DOHH2 (cell line): ENCODE results near the gene CYP1A2.

Experiments used
- H3F3A ChIP-seq: fragments of 200-600 bp; sonication (generic), shearing (Covaris generic); 2 replicates; pipeline ENCODE4 v1.6.0; 2016; ENCODE audit warnings: antibody characterized with exemption, mild to moderate bottlenecking; ENCODE audit not compliant: control insufficient read depth, insufficient read depth
- H3K27ac ChIP-seq: fragments of 200-600 bp; sonication (generic); 2 replicates; pipeline ENCODE4 v1.5.1; 2014; ENCODE audit warnings: low read depth, mild to moderate bottlenecking, low read length, moderate library complexity
- H3K27me3 ChIP-seq: fragments of 200-600 bp; sonication (generic); 2 replicates; pipeline ENCODE4 v1.6.1; 2014; ENCODE audit warnings: mild to moderate bottlenecking, low read length, mixed read lengths; ENCODE audit not compliant: control insufficient read depth
- H3K36me3 ChIP-seq: fragments of 200-600 bp; sonication (generic); 2 replicates; pipeline ENCODE4 v1.6.1; 2014; ENCODE audit warnings: mild to moderate bottlenecking, low read length, moderate library complexity, mixed read lengths; ENCODE audit not compliant: control insufficient read depth
- H3K4me1 ChIP-seq: fragments of 200-600 bp; sonication (generic); 2 replicates; pipeline ENCODE4 v1.6.1; 2014; ENCODE audit warnings: mild to moderate bottlenecking, low read length, mixed read lengths; ENCODE audit not compliant: control insufficient read depth
- H3K4me2 ChIP-seq: fragments of 200-600 bp; sonication (generic); 2 replicates; pipeline ENCODE4 v1.6.0; 2014; ENCODE audit warnings: mild to moderate bottlenecking, low read length, moderate library complexity
- H3K4me3 ChIP-seq: fragments of 200-600 bp; sonication (generic); 2 replicates; pipeline ENCODE4 v1.5.1; 2014; ENCODE audit warnings: mild to moderate bottlenecking, low read length, mixed read lengths
- H3K79me2 ChIP-seq: fragments of 200-600 bp; sonication (generic); 2 replicates; pipeline ENCODE4 v1.6.1; 2014; ENCODE audit warnings: mild to moderate bottlenecking, low read length, mixed read lengths; ENCODE audit not compliant: control insufficient read depth
- H3K9me2 ChIP-seq: fragments of 200-600 bp; sonication (generic); replicated peaks from 2 replicates; pipeline ENCODE4 v1.6.1; 2014; ENCODE audit warnings: mild to moderate bottlenecking, low read length, mixed read lengths; ENCODE audit not compliant: control insufficient read depth
- H3K9me3 ChIP-seq: fragments of 200-600 bp; sonication (generic); 2 replicates; pipeline ENCODE4 v1.6.1; 2014; ENCODE audit warnings: antibody characterized with exemption, low read length, mixed read lengths; ENCODE audit not compliant: control insufficient read depth, insufficient read depth
- H4K20me1 ChIP-seq: fragments of 200-600 bp; sonication (generic); 2 replicates; pipeline ENCODE4 v1.6.0; 2014; ENCODE audit warnings: low read depth, mild to moderate bottlenecking, antibody characterized with exemption, low read length, moderate library complexity; ENCODE audit not compliant: control insufficient read depth, insufficient read depth
- CTCF ChIP-seq: fragments of 200-600 bp; sonication (generic); IDR thresholded peaks from one replicate; pipeline ENCODE4 v1.5.1; 2014; ENCODE audit warnings: antibody characterized with exemption, mild to moderate bottlenecking, low read depth, low read length; ENCODE audit not compliant: poor library complexity, severe bottlenecking
- EZH2phosphoT487 ChIP-seq: fragments of 200-600 bp; sonication (generic); IDR thresholded peaks from 2 replicates; pipeline ENCODE4 v1.6.1; 2017; ENCODE audit warnings: borderline replicate concordance, mild to moderate bottlenecking, antibody characterized with exemption, low read length, moderate library complexity, mixed read lengths

Gene CYP1A2

GRCh38 chr15:74792227-74793016 lies 43.8 kb downstream of the CYP1A2 start:
- H3K4me3 ChIP-seq: peak overlapping the region; percentile 98

GRCh38 chr15:74793135-74794028 lies 44.7 kb downstream of the CYP1A2 start:
- H3K36me3 ChIP-seq: peaks cover 85% of the 10 kb centered on the region
- H3F3A ChIP-seq: peaks cover 36% of the 10 kb centered on the region
- H3K4me1 ChIP-seq: peaks cover 95% of the 10 kb centered on the region
- H3K79me2 ChIP-seq: peaks cover 100% of the 10 kb centered on the region
- H3K27ac ChIP-seq: peak overlapping the region; percentile 99
- H3K9me2 ChIP-seq: no peaks in the 10 kb centered on the region
- H3K9me3 ChIP-seq: no peaks in the 10 kb centered on the region
- H3K27me3 ChIP-seq: no peaks in the 10 kb centered on the region
- H3K4me2 ChIP-seq: peak overlapping the region; percentile 100
- TF ChIP-seq EZH2phosphoT487 (no peak), CTCF (peak; percentile 74)
- H3K4me3 ChIP-seq: peak overlapping the region; percentile 98; the same call in 1 of the 2 replicates
- H4K20me1 ChIP-seq: peaks cover 34% of the 10 kb centered on the region

More at GRCh38 chr15:74792227-74793016, 43.8 kb downstream of the CYP1A2 start:
- Histone ChIP-seq H3K9me2 (no peaks in the 10 kb centered on the region), H3K4me2 (peak overlapping the region; percentile 100), H3K9me3 (no peaks in the 10 kb centered on the region), H4K20me1 (peaks cover 34% of the 10 kb centered on the region), H3K27ac (peak overlapping the region; percentile 99), H3F3A (peaks cover 44% of the 10 kb centered on the region), H3K27me3 (no peaks in the 10 kb centered on the region), H3K36me3 (peaks cover 81% of the 10 kb centered on the region), H3K4me1 (peaks cover 94% of the 10 kb centered on the region), H3K79me2 (peaks cover 95% of the 10 kb centered on the region)
- TF ChIP-seq EZH2phosphoT487 (no peak), CTCF (no peak)

- peaks cover 87% of the 10 kb centered on the region for H3K36me3 ChIP-seq
Observed at GRCh38 chr15:74794248-74794969, 45.8 kb downstream of the CYP1A2 start.

More at GRCh38 chr15:74794248-74794969, 45.8 kb downstream of the CYP1A2 start:
- Histone ChIP-seq H3K79me2 (peaks cover 96% of the 10 kb centered on the region), H3K4me3 (no peak overlapping the region), H3K4me2 (peak overlapping the region; percentile 15; the same call in 1 of the 2 replicates), H3K9me3 (no peaks in the 10 kb centered on the region), H3F3A (peaks cover 37% of the 10 kb centered on the region), H3K27ac (peak overlapping the region; percentile 2; the same call in 1 of the 2 replicates), H4K20me1 (peaks cover 42% of the 10 kb centered on the region), H3K9me2 (no peaks in the 10 kb centered on the region), H3K4me1 (peaks cover 95% of the 10 kb centered on the region), H3K27me3 (no peaks in the 10 kb centered on the region)
- TF ChIP-seq CTCF: no peak
- TF ChIP-seq EZH2phosphoT487: no peak
